ENCODE data around the gene ERP29.
"Not testable (repeated sequence)": the region's sequence is repeated elsewhere in the genome, so short reads cannot be mapped to it uniquely, and the experiment has no call there.

Gene ERP29

DNA sequence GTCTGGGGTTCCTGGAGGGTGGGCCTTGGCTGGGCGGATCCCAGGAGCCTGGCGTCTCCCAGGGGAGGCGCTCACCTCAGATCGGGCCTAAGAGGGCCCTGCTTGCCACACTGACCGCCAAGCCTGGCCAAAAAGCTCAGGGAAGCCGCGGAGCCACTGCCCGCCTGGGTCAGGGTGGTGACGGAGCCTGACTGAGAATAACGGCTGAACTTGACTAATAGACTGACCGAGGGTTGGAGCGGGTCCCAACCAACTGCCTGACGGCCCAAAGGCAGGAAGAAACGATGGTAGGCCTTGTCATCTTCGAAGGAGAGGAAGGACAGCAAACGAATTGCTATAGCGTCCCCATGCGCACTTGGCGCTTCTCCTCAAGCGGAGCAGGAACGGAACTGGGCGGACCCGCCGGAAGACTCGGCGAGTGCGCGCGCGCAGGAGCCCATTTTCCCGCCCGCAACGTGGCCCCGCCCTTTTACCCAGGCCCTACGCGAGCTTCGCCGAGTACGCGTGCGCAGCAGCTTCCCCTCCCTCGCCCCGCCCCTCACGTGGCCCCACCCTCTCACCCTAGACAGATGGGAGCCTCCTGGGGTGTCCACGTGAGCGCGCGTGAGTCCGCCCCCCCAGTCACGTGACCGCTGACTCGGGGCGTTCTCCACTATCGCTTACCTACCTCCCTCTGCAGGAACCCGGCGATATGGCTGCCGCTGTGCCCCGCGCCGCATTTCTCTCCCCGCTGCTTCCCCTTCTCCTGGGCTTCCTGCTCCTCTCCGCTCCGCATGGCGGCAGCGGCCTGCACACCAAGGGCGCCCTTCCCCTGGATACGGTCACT is at the start of gene ERP29, which contains the start of gene TMEM116:
ERP29 (plus strand) TSS at position 652 of the 826 bp plus-strand sequence; CDS start at position 692, 40 bp downstream.
TMEM116 (minus strand) TSS at position 391 of the 826 bp plus-strand sequence. CDS start 7,895 bp downstream, outside the sequence.
- peak; percentile 99 for DNase-seq (ENCODE audit: low spot score)

DNA sequence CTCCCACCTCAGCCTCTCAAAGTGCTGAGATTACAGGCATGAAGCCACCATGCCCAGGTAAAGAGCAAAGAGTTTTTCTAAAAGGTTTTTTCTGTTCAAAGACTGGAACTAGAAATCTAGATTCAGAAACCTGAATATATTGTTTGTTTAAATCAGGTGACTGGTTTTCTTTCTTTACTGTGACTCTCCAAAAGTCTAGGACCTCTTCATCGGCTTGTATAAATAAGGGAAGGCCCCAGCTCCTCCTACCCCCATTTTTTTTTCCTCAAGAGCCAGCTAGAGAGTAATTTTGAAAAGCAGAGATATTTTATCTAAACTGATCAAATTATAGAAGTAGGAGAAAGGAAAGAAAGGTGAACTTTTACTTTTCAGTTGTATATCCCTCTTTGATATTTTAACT is 48.3 kb upstream of the ERP29 start:
- no peak for DNase-seq (ENCODE audit: low spot score)

DNA sequence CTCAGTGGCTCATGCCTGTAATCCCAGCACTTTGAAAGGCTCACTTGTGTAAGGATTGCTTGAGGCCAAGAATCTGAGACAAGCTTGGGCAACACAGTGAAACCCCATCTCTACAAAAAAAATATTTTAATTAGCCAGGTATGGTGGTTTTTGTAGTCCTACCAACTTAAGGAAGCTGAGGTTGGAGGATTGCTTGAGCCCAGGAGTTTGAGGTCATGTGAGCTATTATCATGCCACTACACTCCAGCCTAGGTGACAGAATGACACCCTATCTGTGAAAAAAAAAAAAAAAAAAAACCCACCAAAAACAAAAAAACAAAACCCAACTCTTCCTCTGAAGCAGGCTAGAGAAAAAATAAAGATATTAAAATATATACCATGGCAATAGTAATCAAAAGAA is 41.4 kb upstream of the ERP29 start:
- no peak for DNase-seq (ENCODE audit: low spot score)

DNA sequence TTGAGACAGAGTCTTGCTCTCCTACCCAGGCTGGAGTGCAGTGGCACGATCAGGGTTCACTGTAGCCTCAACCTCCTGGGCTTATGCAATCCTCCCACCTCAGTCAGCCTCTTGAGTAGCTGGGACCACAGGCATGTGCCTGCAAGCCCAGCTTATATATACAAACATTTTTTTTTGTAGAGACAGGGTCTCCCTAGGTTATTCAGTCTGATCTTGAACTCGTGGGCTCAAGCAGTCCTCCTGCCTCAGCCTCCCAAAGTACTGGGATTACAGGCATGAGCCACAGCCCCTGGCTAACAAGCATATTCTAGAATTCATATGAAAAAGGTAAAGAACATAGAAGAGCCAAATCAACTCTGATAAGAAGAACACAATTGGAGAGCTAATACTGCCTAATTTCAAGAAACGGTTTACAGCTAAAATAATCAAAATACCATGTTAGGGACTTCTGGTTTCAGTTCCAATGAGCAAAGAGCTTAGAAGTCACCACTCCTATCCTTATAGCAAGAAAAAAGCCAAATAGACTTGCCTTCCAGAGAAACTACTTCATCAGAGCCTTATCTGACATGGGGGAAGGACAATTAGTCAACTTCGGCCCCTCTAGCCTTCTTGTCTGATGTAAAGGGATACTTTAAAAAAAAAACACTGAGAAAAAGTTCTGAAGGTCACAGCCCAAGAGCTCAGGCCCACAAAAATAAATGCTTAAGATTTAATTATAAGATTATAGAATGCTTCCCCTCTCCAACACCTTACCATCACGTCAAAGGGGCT is 37.9 kb upstream of the ERP29 start:
- no peak for DNase-seq (ENCODE audit: low spot score)

DNA sequence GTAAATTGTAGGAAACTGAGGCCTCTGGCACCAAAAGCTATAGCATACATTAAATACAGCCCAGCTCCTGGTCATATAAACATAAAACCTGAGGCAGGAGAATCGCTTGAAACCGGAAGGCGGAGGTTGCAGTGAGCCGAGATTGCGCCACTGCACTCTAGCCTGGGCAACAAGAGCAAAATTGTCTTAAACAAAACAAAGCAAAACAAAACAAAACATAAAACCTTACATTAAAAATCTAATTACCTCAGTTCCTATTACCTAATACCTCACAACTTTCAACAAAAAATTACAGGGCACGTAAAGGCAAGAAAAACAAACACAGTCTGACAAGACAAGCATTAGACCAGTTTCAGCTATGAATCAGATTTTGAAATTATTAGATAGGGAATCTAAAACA is 36.9 kb upstream of the ERP29 start:
- DNase-seq (ENCODE audit: low spot score): no peak

DNA sequence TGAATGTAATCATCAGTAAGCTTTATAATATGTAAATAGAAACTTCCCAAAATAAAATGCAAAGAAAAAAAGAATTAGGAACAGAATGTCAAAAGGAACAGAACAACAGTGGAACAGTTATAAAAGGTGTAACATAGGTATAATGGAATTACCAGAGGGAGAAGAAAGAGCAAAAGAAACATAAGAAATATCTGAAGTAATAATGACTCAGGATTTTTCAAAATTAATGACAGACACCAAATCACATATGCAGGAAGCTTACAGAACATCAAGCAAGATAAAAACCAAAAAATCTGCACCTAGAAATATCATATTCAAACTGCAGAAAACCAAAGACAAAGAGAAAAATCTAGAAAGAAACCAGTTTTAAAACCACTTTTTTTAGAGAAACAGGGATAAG is 36.4 kb upstream of the ERP29 start:
- DNase-seq (ENCODE audit: low spot score): no peak

DNA sequence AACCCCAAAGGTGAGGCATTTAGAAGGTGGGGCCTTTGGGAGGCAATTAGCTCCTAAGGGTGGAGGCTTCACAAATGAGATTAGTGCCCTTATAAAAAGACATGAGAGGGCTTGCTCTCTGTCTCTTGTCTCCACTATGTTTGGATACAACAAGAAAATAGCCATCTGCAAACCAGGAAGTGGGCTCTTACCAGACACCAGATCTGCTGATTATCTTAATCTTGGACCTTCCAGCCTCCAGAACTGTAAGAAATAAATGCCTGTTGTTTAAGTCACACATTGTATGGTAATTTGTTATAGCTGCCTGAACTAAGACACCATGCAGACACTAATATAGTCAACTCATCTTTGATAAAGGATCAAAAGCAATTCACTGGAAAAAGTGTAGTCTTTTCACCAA is 34.7 kb upstream of the ERP29 start:
- DNase-seq (ENCODE audit: low spot score): no peak

DNA sequence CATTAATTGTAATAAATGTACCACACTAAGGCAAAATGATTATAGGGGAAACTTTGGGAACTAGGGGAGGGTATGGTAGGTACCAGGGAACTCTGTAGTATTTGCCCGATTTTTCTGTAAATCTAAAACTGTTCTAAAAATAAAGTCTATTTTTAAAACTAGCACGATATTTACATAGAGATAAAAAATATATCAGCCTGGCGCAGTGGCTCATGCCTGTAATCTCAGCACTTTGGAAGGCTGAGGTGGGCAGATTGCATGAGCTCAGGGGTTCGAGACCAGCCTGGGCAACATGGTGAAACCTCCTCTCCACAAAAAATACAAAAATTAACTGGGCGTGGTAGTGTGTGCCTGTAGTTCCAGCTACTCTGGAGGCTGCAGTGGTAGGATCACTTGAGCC is 32.6 kb upstream of the ERP29 start:
- DNase-seq (ENCODE audit: low spot score): no peak

DNA sequence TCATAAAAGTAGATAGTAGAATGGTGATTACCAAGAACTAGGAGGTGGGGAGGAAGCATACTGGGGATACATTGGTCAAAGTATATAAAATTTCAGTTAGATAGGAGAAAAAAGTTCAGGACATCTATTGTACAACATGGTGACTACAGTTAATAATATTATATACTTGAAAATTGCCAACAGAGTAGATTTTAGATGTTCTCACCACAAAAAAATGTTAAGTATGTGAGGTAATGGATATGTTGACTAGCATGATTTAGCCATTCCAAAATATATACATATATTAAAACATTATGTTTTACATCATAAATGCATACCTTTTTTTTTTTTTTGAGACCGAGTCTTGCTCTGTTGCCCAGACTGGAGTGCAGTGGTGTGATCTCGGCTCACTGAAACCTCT is 31.2 kb upstream of the ERP29 start:
- DNase-seq (ENCODE audit: low spot score): no peak

DNA sequence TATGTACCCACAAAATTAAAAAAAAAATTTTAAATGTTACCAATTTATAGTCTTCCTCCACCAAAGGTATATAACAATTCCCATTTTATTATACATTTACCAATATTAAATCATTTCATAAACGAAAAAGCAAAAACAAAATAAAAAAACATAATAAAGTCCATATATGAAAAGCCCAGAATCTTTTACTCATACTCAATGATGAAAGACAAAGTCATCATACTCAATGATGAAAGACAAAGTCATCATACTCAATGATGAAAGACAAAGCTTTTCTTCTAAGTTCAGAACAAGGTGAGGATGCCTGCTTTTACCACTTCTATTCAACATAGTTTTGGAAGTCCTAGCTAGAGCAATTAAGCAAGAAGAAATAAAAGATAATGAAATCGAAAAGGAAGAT is 28.4 kb upstream of the ERP29 start:
- no peak for DNase-seq (ENCODE audit: low spot score)

DNA sequence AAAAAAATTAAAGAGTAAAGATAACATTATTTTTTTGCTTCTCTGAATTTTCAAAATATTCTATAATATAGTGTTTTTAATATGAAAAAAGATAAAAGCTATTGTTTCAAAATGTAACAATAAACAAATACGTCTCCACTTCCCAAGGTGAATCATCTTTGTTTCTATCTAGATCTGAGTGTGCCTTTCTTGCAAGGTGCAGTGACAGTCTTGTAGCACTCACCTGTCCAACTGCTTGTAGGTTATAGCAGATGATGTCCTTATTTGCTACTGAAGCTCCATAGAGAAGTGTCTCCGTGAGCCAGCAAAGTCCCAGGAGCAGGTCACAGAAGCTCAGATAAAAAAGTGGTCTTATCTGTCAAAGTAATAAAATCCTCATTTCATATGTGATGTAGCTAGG is 21.7 kb upstream of the ERP29 start:
- no peak for DNase-seq (ENCODE audit: low spot score)

DNA sequence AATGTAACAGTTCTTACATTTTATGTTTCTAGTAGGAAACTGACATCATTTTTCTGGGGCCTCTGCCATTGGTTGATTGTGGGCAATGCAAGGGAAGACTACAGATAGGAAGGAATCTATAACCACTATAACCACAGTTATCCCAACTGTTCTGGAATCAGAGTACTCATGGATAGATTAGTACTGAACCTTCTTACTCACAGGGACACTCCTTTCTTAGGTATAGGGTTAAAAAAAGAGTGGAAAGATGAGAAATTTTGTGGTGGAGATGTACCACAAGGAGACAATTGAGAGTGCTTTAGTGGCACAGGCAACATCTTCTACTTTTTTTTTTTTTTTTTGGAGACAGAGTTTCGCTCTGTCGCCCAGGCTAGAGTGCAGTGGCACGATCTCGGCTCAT is 21.3 kb upstream of the ERP29 start:
- DNase-seq (ENCODE audit: low spot score): no peak

DNA sequence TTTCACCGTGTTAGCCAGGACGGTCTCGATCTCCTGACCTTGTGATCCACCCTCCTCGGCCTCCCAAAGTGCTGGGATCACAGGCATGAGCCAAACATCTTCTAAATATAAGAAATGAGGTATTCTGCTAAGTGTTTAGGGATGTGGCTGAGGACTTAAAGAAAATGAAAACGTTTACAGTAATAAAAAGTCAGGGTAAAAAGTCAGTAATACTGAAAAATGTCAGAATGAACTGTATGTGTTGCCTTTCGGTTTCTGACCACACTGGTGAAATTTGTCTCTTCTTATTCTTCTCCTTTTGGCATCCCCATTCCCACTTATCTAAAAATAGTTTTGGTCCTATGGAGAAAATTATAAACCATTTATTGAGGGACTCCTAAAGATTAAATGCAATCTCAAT is 20.8 kb upstream of the ERP29 start:
- DNase-seq (ENCODE audit: low spot score): no peak

DNA sequence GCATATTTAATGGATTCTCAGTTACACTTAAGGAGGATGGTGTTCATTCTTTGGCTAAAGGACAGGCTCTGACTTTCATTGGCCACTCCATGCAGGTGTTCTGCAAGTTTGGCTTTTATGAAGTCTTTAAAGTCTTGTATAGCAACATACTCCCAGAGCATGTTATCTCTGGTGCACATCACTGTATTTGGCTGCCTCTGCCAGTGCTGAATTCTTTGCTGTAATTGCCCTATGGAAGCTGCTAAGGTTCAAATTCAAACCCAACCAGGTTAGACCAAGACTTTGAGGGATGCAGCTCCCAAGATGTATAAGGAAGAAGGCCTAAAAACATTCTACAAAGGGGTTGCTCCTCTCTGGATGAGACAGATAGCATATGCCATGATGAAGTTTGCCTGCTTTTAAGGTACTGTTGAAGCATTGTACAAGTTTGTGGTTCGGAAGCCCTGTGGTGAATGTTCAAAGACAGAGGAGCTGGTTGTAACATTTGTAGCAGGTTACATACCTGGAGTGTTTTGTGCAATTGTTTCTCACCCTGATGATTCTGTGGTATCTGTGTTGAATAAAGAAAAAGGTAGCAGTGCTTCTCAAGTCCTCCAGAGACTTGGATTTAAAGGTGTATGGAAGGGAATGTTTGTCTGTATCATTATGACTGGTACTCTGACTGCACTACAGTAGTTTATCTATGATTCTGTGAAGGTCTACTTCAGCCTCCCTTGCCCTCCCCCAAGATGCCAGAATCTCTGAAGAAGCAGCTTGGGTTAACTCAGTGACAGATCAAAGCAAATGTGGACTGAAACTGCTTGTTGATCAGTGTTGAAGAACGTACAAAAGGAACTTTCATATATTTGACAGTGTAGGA is 19.7 kb upstream of the ERP29 start:
- no peak for DNase-seq (ENCODE audit: low spot score)

DNA sequence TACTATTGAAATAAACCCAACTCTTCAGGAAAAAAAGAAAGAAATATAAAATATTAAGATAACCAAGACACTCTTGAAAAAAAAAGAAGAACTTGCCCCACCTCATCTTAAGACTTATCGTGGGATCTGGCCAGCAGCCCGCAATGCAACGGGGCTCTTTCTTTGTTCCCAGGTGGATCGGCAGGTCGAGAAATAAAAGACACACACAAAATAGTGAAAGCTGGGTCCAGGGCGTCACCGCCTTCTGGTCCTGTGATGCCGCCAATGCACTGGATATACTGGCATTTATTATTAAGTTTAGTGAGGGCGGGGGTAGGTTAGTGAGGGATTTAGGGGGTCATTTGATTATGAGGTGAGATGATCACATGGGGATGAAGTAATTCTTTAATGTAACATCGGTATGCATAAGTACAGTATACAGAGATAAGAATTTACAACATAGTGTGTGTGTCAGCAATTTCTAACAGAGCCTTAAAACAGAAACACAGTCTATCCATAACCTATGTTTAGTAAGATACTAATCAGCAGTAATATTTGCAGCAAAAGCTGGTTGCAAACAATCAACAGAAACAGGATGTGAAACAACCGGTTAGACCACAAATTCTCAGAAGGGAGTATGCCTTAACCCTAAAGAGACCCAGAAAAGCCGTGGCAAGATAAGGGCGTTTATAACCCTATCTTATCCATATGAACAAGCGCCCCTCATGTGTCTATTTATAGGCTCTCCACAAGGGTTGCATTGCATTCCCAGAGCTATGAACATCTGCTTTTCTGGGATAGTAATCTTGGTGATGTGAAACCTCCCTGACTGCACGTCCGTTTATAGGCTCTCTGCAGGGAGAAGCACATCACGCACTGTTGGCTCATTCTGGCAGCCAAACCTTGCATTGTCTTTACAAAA is 18.8 kb upstream of the ERP29 start:
- DNase-seq (ENCODE audit: low spot score): not testable (repeated sequence)

DNA sequence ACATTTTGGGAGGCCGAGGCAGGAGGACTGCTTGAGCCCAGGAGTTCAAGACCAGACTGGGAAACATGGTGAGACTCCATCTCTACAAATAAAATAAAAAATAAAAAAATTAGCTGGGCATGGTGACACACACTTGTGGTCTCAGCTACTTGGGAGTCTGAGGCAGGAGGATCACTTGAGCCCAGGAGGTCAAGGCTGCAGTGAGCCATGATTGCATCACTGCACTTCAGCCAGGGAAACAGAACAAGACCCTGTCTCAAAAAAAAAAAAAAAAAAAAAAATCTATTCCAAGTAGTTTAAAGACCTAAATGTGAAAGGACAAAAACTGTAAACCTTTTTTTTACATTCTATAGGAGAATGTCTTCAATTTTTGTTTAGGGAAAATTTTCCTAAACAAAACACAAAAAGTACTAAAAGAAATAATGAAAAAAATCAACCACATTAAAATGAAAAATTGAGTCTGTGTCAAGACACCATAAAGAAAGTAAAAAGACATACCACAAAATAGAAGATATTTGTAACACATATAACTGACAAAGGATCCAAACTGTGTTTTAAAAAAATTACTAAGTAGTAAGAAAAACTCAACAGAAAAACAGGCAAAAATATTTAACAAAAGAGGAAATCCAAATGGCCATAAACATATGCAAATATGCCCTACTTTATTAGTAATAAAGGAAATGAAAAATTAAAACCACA is 17.3 kb upstream of the ERP29 start:
- no peak for DNase-seq (ENCODE audit: low spot score)

DNA sequence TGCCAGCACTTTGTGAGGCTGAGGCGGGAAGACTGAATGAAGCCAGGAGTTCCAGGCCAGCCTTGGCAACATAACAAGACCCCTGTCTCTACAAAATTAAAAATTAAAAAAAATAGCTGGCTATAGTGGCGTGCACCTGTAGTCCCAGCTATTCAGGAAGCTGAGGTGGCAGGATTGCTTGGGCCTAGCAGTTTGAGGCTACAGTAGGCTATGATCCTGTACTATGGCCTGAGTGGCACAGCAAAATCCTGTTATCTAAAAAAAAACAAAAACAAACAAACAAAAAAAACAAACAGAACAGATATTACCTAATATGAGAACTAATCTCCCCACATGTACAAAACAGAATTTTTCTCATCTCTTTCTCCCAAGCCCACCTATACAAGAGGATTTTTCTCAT is 15.9 kb upstream of the ERP29 start:
- DNase-seq (ENCODE audit: low spot score): no peak

DNA sequence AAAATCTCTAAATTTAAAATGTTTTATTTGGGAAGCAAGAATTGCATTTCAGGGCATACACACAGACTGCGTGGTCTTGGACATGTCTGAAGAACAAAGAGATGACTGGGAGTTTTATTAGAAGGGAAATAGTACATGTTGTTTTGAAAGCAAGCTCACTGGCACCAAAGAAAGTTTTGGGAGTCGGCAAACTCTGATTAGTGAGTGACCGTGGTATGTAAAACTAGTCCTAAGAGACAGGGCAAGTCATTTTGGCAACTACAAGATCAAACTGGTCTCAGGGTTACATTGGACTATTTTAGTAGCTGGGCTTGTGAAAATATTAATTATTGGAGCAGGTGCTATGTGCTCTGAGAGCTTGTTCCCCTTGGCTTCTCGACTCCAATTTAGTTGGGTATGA is 15.2 kb upstream of the ERP29 start:
- DNase-seq (ENCODE audit: low spot score): no peak

DNA sequence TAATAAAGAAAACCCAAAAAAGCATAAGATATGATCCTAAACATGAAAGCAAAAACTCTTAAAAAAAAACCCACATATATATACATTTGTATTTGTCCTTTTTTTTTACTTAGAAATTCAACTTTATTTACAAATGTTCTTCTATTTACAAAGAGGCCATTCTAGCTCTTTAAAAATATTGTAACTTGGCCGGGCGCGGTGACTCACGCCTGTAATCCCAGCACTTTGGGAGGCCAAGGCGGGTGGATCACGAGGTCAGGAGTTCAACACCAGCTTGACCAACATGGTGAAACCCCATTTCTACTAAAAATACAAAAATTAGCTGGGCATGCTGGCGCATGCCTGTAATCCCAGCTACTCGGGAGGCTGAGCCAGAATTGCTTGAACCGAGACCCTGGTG is 14.1 kb upstream of the ERP29 start:
- DNase-seq (ENCODE audit: low spot score): not testable (repeated sequence)

DNA sequence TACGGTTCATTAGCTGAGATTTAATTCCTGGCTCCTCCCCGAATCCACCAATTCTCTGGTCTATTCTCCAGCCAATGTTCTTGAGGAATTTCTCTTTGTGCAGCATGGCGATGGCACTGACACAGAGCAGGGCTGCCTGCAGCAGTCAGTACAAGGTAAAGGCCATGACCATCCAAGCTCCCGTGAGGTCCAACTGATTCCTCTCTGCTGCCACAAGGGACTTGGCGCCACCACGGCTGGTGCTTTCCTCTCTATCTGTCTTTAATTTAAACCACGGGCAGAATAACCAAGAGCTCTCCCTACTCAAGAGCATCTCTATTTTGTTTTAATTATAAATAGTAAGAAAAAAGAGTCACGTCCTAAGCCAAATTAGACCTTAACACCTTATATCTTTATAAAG is 12.4 kb upstream of the ERP29 start:
- DNase-seq (ENCODE audit: low spot score): no peak

DNA sequence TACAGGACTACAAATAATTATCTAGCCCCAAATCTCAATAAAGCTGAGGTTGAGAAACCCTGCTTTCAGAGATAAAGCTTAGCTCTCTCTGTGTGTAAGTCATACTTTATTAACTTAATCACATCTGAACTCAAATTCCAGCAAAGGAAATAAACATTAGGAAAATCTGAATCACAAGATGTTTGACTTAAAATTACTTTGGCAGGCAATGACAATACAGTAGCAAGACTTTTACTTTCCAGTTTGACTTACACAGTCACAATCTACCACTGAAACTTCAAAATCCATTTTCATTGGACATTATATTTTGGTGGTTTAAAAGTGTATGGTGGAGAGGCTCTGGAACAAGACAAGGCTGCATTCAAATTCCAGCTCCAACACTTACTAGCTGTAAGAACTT is 11.7 kb upstream of the ERP29 start:
- no peak for DNase-seq (ENCODE audit: low spot score)
